HG03460 (cell line): ENCODE measurements around the gene AASS.

Source experiments
- ATAC-seq: cut with Tn5 transposase; IDR thresholded peaks from one replicate; pipeline ENCODE4 v1.9.1; 2021; ENCODE audit not compliant: unreplicated experiment

AASS gene

DNA sequence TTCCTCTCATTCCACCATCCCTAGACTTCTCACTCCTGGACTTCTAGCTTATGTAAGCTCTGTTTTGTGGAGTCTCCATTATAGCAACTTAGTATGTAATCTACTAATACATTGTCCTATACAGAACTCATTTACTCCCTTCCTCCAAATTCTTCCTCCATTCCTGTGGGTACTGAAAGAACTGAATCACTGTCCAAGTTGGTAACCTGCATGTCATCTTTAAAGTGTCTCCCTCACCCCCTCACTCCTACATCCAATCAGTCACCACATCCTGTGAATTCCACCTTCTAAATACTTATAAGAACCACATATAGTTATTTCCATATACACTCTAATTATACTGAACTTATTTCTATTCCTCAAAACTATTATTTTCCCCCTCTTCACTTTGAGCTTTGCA is 20.3 kb downstream of the AASS start:
- ATAC-seq, result no peak

GRCh38 chr7:122118757-122119156 is 25.3 kb downstream of the AASS start:
- ATAC-seq, result no peak

DNA sequence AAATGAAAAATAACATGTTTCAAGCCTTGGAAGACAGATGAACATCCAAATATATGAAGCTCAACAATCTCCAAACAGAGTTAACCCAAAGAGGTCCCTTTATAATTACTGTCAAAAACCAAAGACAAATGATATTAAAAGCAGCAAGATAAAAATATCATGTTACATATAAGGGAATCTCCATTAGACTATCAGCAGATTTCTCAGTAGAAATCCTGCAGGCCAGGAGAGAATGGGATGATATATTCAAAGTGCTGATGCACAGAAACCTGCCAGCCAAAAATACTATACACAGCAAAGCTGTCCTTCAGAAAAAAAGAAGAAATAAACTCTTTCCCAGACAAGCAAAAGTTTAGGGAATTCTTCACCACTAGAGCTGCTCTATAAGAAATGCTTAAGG is 41.0 kb downstream of the AASS start:
- ATAC-seq, result no peak

DNA sequence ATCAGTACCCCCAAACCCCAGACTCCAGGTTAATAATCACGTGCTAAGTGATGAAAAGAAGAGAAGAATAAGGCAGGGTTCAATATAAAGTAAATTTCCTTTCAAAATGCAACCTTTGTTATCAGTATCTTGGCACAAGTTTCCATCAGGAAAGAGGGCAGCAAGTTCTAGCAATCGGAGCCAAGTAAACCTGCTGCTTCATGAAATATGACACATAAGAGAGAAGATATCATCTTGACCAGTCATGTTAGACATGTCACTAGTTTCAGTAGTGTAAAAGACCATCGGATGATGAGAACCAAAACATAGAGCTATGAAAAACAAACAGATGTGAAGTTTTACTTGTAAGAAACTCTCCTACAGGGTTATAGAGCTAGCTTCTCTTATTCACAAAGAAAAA is 44.0 kb downstream of the AASS start:
- ATAC-seq, result no peak

- ATAC-seq, result no peak
Measured at GRCh38 chr7:122095642-122096041, 48.4 kb downstream of the AASS start.

GRCh38 chr7:122094549-122094948 is 49.5 kb downstream of the AASS start:
- no peak for ATAC-seq

GRCh38 chr7:122092964-122093797 is 50.9 kb downstream of the AASS start:
- peak; percentile 94 for ATAC-seq

DNA sequence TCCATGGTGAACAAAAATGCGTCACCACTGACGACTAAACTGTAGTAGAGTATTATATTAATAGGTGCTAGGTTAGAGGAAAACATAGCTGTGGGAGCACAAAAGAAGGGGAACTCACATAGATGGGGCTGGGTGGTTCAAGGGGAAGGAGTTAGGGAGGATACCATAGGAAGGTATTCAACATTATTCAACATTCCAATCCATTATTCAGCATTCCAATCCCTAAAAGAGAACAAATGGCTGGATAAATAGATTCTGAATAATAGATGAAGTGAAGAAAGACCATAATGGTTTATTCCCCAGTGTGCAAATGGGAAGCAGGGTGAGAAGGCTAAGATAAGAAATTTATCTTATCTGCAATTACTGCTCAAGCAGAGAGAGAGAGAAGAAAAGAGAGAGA is 61.4 kb downstream of the AASS start:
- no peak for ATAC-seq

DNA sequence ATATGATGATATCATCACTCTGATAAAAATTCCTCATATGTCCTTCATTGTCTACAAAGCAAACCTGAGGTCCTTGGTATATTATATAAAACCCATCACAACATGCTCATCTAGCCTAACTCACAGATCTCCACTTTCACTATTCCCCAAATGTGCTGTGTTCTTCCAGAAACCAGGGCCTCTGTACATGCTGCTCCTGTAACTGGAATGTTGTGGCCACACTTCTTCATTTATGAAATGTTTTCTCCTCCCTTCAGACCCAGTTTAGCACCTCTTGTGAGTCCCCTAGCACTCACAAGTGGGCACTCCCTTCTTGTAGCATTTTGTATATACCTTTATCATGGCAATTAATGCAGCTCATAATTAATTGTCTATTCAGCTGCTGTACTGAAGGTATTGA is 61.9 kb downstream of the AASS start:
- ATAC-seq, result no peak

GRCh38 chr7:122073635-122074034 is 70.4 kb downstream of the AASS start:
- ATAC-seq, result no peak

GRCh38 chr7:122072924-122073599 is 71.0 kb downstream of the AASS start:
- no peak for ATAC-seq

DNA sequence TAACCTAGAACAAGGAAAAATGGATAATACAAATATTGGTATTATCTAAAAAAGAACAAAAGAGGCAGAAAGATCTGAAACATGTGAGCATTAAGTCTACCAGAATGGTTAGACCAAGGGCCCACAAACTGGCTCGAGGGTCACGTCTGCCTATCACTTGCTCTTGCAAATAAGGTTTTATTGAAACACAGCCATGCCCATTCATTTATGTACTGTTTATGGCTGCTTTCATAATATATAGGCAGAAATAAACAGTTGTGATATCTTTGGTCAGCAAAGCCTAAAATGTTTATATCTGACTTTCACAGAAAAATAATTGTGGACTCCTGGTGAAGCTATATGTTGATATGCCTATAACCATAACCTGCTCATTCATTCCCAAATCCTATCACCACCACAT is 71.8 kb downstream of the AASS start:
- no peak for ATAC-seq

DNA sequence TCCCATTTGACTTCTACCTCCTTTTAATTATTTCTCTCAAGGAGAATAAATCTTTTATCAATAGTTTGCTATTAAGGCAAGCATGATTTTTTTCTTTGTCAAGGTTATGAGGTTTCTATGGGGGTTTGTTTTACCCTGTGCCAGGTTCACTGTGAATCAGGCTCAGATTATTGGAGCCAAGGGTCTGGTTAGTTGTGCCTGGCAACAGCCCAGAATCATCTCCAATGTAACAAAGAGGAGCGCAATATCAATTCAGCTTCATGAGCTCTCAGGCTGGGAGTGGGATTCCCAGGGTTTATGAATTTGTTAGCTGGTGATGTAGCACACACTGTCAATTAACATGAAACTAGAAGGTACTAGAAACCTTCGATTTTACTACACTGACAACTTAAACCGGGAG is 73.2 kb downstream of the AASS start:
- ATAC-seq, result no peak

GRCh38 chr7:122070062-122070461 is 74.0 kb downstream of the AASS start:
- ATAC-seq, result no peak

DNA sequence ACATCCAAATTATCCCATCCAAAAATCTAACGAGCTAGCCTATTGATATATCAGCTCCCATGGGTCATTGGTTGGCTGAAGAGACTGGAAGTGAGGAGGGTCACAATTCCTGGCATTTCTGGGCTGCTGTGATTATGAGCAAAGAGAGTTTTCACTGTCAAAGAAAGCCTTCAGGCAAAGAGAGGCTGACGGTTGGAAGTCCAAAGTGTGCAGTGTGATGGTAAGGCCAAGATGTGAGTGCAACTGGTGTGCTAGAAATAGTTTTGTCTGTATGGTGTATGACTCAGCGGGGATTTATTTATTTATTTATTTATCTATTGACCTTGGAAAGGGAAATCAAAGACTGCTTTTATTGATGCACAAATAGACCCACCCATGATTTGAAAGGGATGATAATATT is 75.0 kb downstream of the AASS start:
- no peak for ATAC-seq

DNA sequence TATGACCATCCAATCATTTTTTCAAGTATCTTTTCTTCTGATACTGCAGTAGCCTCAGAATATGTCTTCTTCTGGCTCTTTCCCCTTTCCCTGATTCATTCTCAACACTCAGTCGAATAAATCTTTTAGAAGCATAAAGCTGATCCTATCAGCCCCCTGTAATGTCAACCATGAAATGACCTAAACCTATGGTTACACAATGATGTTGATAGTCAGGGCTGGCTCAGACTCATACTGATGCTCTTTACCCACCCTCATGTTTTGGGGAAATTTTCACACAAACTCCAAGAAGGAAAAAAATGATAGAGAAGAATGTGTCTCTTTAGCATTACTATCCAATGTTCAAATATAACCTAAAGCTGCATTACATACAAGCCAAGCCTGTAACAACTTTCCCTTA is 76.0 kb downstream of the AASS start:
- ATAC-seq, result no peak

- no peak for ATAC-seq
Measured at GRCh38 chr7:122067077-122067476, 77.0 kb downstream of the AASS start.

DNA sequence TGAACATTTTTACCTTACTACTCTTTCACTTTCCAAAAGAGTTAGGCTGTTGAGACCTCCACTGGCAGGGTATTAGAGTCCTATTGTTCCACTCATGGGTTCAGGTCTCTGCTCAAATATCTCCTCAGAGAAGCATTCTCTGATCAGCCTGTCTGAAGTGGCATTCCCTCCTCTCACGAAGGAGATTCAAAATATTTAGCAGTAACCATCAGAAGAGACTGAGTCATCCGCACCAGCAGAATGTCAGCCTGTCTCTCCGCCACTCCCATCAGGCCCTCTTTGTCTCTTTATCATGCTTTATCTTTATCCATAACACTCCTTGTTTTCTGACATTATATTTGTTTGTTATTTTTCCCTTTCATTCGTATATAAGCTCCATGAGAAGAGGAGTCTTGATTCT is 79.1 kb downstream of the AASS start:
- ATAC-seq, result no peak

GRCh38 chr7:122063146-122063545 is 80.9 kb downstream of the AASS start:
- no peak for ATAC-seq

- no peak for ATAC-seq
Measured at GRCh38 chr7:122059542-122059941, 84.5 kb downstream of the AASS start.

- ATAC-seq, result no peak
Measured at GRCh38 chr7:122056977-122057376, 87.1 kb downstream of the AASS start.

DNA sequence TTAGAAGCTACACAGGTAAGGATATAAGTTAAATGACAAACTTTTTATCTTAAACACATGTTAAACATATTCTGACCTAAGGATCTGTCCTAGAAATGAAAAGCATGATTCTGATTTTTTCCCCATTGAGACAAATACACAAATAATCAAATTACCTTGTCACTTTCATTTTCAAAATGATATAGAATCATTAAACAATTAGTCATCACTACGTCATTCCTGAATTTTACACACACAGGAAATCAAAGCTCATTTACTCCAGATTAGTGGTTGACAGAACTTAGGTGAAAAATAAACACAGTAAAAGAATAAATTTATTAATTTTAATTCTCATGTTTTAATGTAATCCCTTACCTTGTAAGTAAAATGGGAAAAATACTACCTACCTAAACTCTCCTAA is 89.0 kb downstream of the AASS start:
- ATAC-seq, result no peak

DNA sequence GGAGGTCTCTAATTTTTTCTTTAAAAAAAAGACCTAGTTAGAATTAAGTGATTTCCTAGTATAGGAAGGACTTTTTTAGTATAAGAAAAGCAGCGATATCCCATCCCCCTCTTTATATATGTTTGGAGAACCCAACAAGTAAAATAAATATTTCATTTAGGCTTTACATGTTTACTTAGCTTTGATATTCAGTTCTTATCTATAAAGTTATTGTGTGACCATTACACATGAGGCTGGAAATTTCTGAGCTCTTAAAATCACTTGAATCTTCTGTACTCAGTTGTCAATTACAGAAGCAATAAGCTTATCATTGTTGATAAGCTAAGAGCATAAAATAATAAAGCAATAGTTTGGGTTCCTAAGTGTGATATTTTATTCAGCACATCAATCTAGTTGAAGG is 89.7 kb downstream of the AASS start:
- ATAC-seq, result no peak
